Stimulated activated CD4-positive, alpha-beta T cell treated with anti-CD3 and anti-CD28 coated beads, Interleukin-4, amount 100 ng/mL, for 4 hours (primary cell): ENCODE measurements around the gene BTNL9.
"Not testable (repeated sequence)": the region's sequence is repeated elsewhere in the genome, so short reads cannot be mapped to it uniquely, and the experiment has no call there.

Experiments used
- DNase-seq, 2 experiments: peaks; one replicate each; pipeline ENCODE4 v3.0.0-alpha.2; 2020

BTNL9 gene

GRCh38 chr5:181101030-181101641, 61.1 kb downstream of the BTNL9 start:
- DNase-seq: not testable (repeated sequence)

GRCh38 chr5:181101930-181102674, 62.0 kb downstream of the BTNL9 start:
- DNase-seq: not testable (repeated sequence)

GRCh38 chr5:181104259-181104568, 64.1 kb downstream of the BTNL9 start:
- not testable (repeated sequence) for DNase-seq

GRCh38 chr5:181104606-181105390, 64.7 kb downstream of the BTNL9 start:
- DNase-seq: not testable (repeated sequence)

GRCh38 chr5:181105391-181106025, 65.4 kb downstream of the BTNL9 start:
- no peak for DNase-seq

GRCh38 chr5:181107699-181108098, 67.6 kb downstream of the BTNL9 start:
- DNase-seq: no peak

GRCh38 chr5:181108578-181109165, 68.6 kb downstream of the BTNL9 start:
- DNase-seq: no peak

- no peak for DNase-seq
Measured at GRCh38 chr5:181109489-181110013, 69.5 kb downstream of the BTNL9 start.

- DNase-seq: no peak
Measured at GRCh38 chr5:181111010-181111409, 70.9 kb downstream of the BTNL9 start.
